K562 (cell line): ENCODE measurements around the gene HCRT. TPM values are rescaled to one million over a fixed set of nuclear protein-coding genes. Genes with fewer than 3 reads are reported as not detected.

Source experiments
- ATAC-seq: fragments of 200-7000 bp; cut with Tn5 transposase; 3 replicates; pipeline ENCODE4 v1.9.1; 2020; ENCODE audit warnings: moderate library complexity
- BruUV-seq: library from RNA; stranded (reverse); fragments of 400-500 nt; replicated peaks from 2 replicates; lab custom pipeline; 2021; lab: Mats Ljungman, UMichigan
- CTCF ChIA-PET: fragments of 300-600 bp; formaldehyde crosslinking; extraction: SDS; loops from one replicate; lab custom pipeline; 2021; ENCODE audit warnings: low intra/inter-chr PET ratio; lab: Yijun Ruan, JAX
- POLR2A ChIA-PET: fragments of 300-600, 350-650 bp; sonication (Branson Sonifier 250); formaldehyde crosslinking; extraction: SDS; loops from one replicate; lab custom pipeline; 2021; ENCODE audit warnings: antibody characterized with exemption, inconsistent platforms; lab: Yijun Ruan, JAX
- DNase-seq, 4 experiments: peaks; one replicate each; pipeline versions ENCODE4 v3.0.0 to v3.0.0-alpha.2; 2011 to 2018; ENCODE audit warnings: low spot score in 3 of 4, mixed read lengths in 3 of 4; ENCODE audit errors: extremely low read depth in 1 of 4
- FAIRE-seq: peaks from 2 replicates; lab custom pipeline; 2011; peaks lifted over from hg19 to GRCh38; lab: Jason Lieb, UNC
- H2AFZ ChIP-seq: 2 replicates; pipeline ENCODE4 v1.6.0; 2011; ENCODE audit warnings: low read depth, low read length, control low read depth, inconsistent platforms
- H3K27ac ChIP-seq: fragments of 200-600 bp; 3 replicates; pipeline ENCODE4 v1.8.0; 2011; ENCODE audit warnings: low read depth, mild to moderate bottlenecking, control low read depth, inconsistent platforms, low read length, moderate library complexity, mixed read lengths; ENCODE audit errors: extremely low read depth
- H3K27me3 ChIP-seq, 2 experiments: fragments of 300-600 bp in 1 of 2; 2 replicates in 1 of 2; 3 replicates in 1 of 2; pipeline versions ENCODE4 v1.6.0 to v1.8.0; 2011; ENCODE audit warnings: inconsistent platforms in 2 of 2, low read length in 2 of 2, mild to moderate bottlenecking in 1 of 2, mixed read lengths in 1 of 2, moderate library complexity in 1 of 2; ENCODE audit not compliant: control insufficient read depth in 2 of 2, insufficient read depth in 2 of 2
- H3K36me3 ChIP-seq: fragments of 300-600 bp; 3 replicates; pipeline ENCODE4 v1.8.0; 2011; ENCODE audit warnings: mild to moderate bottlenecking, low read length, inconsistent platforms; ENCODE audit not compliant: control insufficient read depth, insufficient read depth
- H3K4me1 ChIP-seq, 2 experiments: fragments of 200-600 bp in 1 of 2; replicated peaks in 1 of 2; 2 replicates in 1 of 2; 3 replicates in 1 of 2; pipeline versions ENCODE4 v1.5.1 to v1.8.0; 2011; ENCODE audit warnings: inconsistent platforms in 2 of 2, low read length in 2 of 2, mild to moderate bottlenecking in 1 of 2, mixed read lengths in 1 of 2, moderate library complexity in 1 of 2; ENCODE audit not compliant: control insufficient read depth in 2 of 2, insufficient read depth in 2 of 2
- H3K4me2 ChIP-seq: 2 replicates; pipeline ENCODE4 v1.6.1; 2011; ENCODE audit warnings: low read length, control low read depth, inconsistent platforms, mixed read lengths; ENCODE audit not compliant: insufficient read depth
- H3K4me3 ChIP-seq: fragments of 200-600 bp; sonication (generic), shearing (Covaris generic); 2 replicates; pipeline ENCODE4 v1.5.1; 2016; ENCODE audit warnings: control low read depth, inconsistent platforms
- H3K79me2 ChIP-seq: fragments of 200-600 bp; 3 replicates; pipeline ENCODE4 v1.8.0; 2011; ENCODE audit warnings: low read length, inconsistent platforms; ENCODE audit not compliant: control insufficient read depth, insufficient read depth
- H3K9ac ChIP-seq, 2 experiments: 2 replicates each; pipeline versions ENCODE4 v1.6.0 to v1.6.1; 2011; ENCODE audit warnings: low read depth in 2 of 2, low read length in 2 of 2, control low read depth in 1 of 2, inconsistent platforms in 1 of 2, mild to moderate bottlenecking in 1 of 2, mixed read lengths in 1 of 2; ENCODE audit not compliant: insufficient read depth in 1 of 2
- H3K9me1 ChIP-seq: one replicate; pipeline ENCODE4 v1.6.0; 2011; ENCODE audit warnings: inconsistent platforms, mild to moderate bottlenecking, low read length, moderate library complexity; ENCODE audit not compliant: control insufficient read depth, insufficient read depth
- H3K9me3 ChIP-seq: replicated peaks from 2 replicates; pipeline ENCODE4 v1.5.1; 2011; ENCODE audit warnings: low read depth, low read length, inconsistent platforms; ENCODE audit not compliant: control insufficient read depth, insufficient read depth
- H4K20me1 ChIP-seq: replicated peaks from 2 replicates; pipeline ENCODE4 v1.6.1; 2011; ENCODE audit warnings: low read length, inconsistent platforms, mixed read lengths; ENCODE audit not compliant: control insufficient read depth, insufficient read depth
- ETS1 ChIP-seq: conservative IDR thresholded peaks from 2 replicates; pipeline ENCODE4 v1.6.1; 2011; ENCODE audit warnings: low read depth, mild to moderate bottlenecking, low read length; ENCODE audit not compliant: control insufficient read depth
- NR2C1 ChIP-seq, 2 experiments: fragments of 450-650 bp; IDR thresholded peaks; 2 replicates each; pipeline ENCODE4 v1.6.1; 2017; ENCODE audit warnings: mild to moderate bottlenecking in 2 of 2, antibody characterized with exemption in 1 of 2, inconsistent platforms in 1 of 2, missing compliant biosample characterization in 1 of 2, missing genetic modification characterization in 1 of 2
- NR2C2 ChIP-seq, 2 experiments: fragments of 200-800 bp in 1 of 2; sonication (Bioruptor generic) in 1 of 2; sonication (generic) in 1 of 2; formaldehyde crosslinking in 1 of 2; IDR thresholded peaks; 2 replicates each; pipeline versions ENCODE4 v1.6.1 to v1.8.0; 2016 to 2022; ENCODE audit warnings: mild to moderate bottlenecking in 1 of 2, missing compliant biosample characterization in 1 of 2, missing genetic modification characterization in 1 of 2, missing genetic modification reagents in 1 of 2
- PTBP1 ChIP-seq: fragments of 200-400 bp; formaldehyde crosslinking; IDR thresholded peaks from 2 replicates; pipeline ENCODE4 v1.6.1; 2017; ENCODE audit warnings: low read depth, low read length
- TRIM28 ChIP-seq: fragments of 450-650 bp; IDR thresholded peaks from 2 replicates; pipeline ENCODE4 v1.6.1; 2017
- YY1 ChIP-seq, 3 experiments: IDR thresholded peaks; 2 replicates each; pipeline ENCODE4 v1.6.1; 2011; ENCODE audit warnings: low read length in 2 of 3, mild to moderate bottlenecking in 2 of 3, moderate library complexity in 2 of 3, borderline replicate concordance in 1 of 3, control low read depth in 1 of 3, low read depth in 1 of 3; ENCODE audit not compliant: insufficient read depth in 3 of 3, insufficient replicate concordance in 2 of 3, control insufficient read depth in 1 of 3, insufficient read length in 1 of 3; ENCODE audit errors: extremely low read depth in 1 of 3
- ZNF77 ChIP-seq: fragments of 250-450 bp; sonication (Bioruptor Pico); IDR thresholded peaks from 2 replicates; pipeline ENCODE4 v1.5.0; 2020
- WGBS: fragments of 100-300 bp; shearing (Covaris generic); methylation state at CpG from one replicate; pipeline ENCODE4 v1.1.6; 2016; ENCODE audit warnings: low coverage, mixed read lengths; ENCODE audit not compliant: insufficient coverage; ENCODE audit errors: missing lambda C conversion rate; 5-methylcytosine and 5-hydroxymethylcytosine counted together
- in situ Hi-C: fragments of 300-500 bp; cut with MboI; formaldehyde crosslinking; loops from 4 replicates; pipeline ENCODE4 v1.15.0; 2018; ENCODE audit warnings: inconsistent platforms, mixed read lengths
- intact Hi-C: fragments of 100-400 bp; cut with micrococcal nuclease; formaldehyde crosslinking; loops from 2 replicates; pipeline ENCODE4 v1.14.2; 2022
- polyA plus RNA-seq, 8 experiments: library from polyadenylated mRNA; depleted of rRNA in 4 of 8; stranded (reverse) in 5 of 8; unstranded in 3 of 8; fragments of >200 nt; fragmentation: Nextera tagmentation in 2 of 8; fragmentation: Illumina TruSeq in 1 of 8; extraction: Ambion mirVana in 2 of 8; extraction: Trizol in 1 of 8; gene quantifications; 2 replicates each; pipeline versions ENCODE4 v1.2.1 to v1.2.3, GENCODE V29; 2011 to 2014; ENCODE audit warnings: inconsistent platforms in 1 of 8, missing spikeins in 1 of 8
- total RNA-seq, 7 experiments: library from RNA; depleted of rRNA in 6 of 7; stranded (reverse); fragments of >200 nt in 6 of 7; fragmentation: Illumina TruSeq in 2 of 7; extraction: Trizol in 2 of 7; gene quantifications; 2 replicates each; pipeline versions ENCODE4 v1.2.1 to v1.2.3, GENCODE V29; 2011 to 2021; ENCODE audit warnings: low replicate concordance in 1 of 7

The HCRT gene
- total and polyA plus RNA-seq, 9 of the 15 experiments (the other 6 are each of a cell fraction or from before 2014, with no cell fraction given) = not detected

GRCh38 chr17:42181851-42182207 is 3.4 kb downstream of the HCRT start:
- TF ChIP-seq NR2C1 (IDR thresholded peaks at IDR 0.05) (peak; percentile 75), NR2C1 (tag; IDR thresholded peaks at IDR 0.05) (peak; percentile 67), NR2C2 (CRISPR knock-in tag; IDR thresholded peaks at IDR 0.05) (no peak), NR2C2 (tag; IDR thresholded peaks at IDR 0.05) (peak; percentile 63; the same call in 1 of the 2 replicates), TRIM28 (no peak), ZNF77 (CRISPR knock-in tag) (no peak), ETS1 (no peak), PTBP1 (0 out of 2 replicates have a peak, but pooled peaks have one; percentile 47), YY1 (IDR thresholded peaks at IDR 0.05; ENCODE audit: borderline replicate concordance in 1 of 3, control insufficient read depth in 1 of 3, extremely low read depth in 1 of 3, insufficient read depth in 3 of 3, insufficient read length in 1 of 3, insufficient replicate concordance in 2 of 3, low read depth in 1 of 3, low read length in 2 of 3) (peak in 1 of 3 experiments; percentile 23)
- TF ChIP-seq, all 486 proteins: peak for 4
- Histone ChIP-seq H3K4me1 (peaks cover 31 to 50% of the 10 kb centered on the region in 2 experiments), H3K9ac (peak overlapping the region in 1 of 2 experiments; percentile 41; a peak in 1 of 4 replicates), H3K27ac (peak overlapping the region; percentile 9; the same call in 1 of the 3 replicates), H3K27me3 (no peaks in the 10 kb centered on the region), H3K36me3 (no peaks in the 10 kb centered on the region), H2AFZ (peak overlapping the region; percentile 90), H3K9me1 (peaks cover 7% of the 10 kb centered on the region), H3K79me2 (peaks cover 11% of the 10 kb centered on the region; the same call in 2 of the 3 replicates), H4K20me1 (0 out of 2 replicates have a peak, but pooled peaks cover 4% of the 10 kb centered on the region), H3K4me2 (peak overlapping the region; percentile 78), H3K4me3 (no peak overlapping the region), H3K9me3 (no peaks in the 10 kb centered on the region)
- intact Hi-C loops (loop anchor here (1.0 to 10.0 kb wide), 4 partner anchors 63 to 223 kb away; no protein-coding TSS in a partner anchor), in situ Hi-C loops (no loop called here)
- POLR2A ChIA-PET = interaction anchor here (0.6 to 1.5 kb wide), 11 partner anchors 9 to 495 kb away, joined by 3 to 4 read pairs (median 3); no protein-coding TSS in a partner anchor
- BruUV-seq = no TSS peak
- DNase-seq (no peak), ATAC-seq (no peak), FAIRE-seq (no peak)
- CTCF ChIA-PET = interaction anchor here (0.7 to 1.4 kb wide), 3 partner anchors 63 to 157 kb away, joined by 3 to 12 read pairs (median 3); no protein-coding TSS in a partner anchor
- WGBS = 42% methylated on average over 2 of the region's 2 CpGs
